HFF-Myc (cell line): ENCODE results near the gene MRPL11.

Source experiments
- DNase-seq: peaks from one replicate; pipeline ENCODE4 v3.0.0-alpha.2; 2011; ENCODE audit warnings: low read depth; ENCODE audit errors: extremely low read depth
- H3K4me3 ChIP-seq: replicated peaks from 2 replicates; pipeline ENCODE4 v1.5.1; 2011; ENCODE audit warnings: low read depth, mild to moderate bottlenecking, control low read depth, low read length
- TF ChIP-seq, protein P1 (sequence below): IDR thresholded peaks from 2 replicates; pipeline ENCODE4 v1.5.1; 2012; ENCODE audit warnings: mild to moderate bottlenecking, low read depth, low read length, control low read depth; ENCODE audit errors: missing control alignments

MRPL11 gene

DNA sequence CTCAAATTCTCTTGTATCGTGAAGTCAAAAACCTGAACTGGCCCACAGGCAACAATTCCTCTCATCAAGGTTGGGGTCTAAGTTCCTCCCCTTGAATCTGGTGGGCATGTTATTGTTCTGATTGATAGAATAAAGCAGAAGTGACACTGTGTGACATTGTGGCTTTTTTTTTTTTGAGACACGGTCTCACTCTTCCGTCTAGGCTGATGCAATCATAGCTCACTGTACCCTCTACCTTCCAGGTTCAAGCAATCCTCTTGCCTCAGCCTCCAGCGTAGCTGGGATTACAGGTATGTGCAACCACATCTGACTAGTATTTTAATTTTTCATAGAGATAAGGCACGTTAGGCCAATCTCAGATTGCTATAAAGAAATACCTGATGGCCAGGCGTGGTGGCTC is 19.2 kb upstream of the MRPL11 start:
- H3K4me3 ChIP-seq, result no peak overlapping the region
- DNase-seq, result no peak
- TF ChIP-seq, protein P1, sequence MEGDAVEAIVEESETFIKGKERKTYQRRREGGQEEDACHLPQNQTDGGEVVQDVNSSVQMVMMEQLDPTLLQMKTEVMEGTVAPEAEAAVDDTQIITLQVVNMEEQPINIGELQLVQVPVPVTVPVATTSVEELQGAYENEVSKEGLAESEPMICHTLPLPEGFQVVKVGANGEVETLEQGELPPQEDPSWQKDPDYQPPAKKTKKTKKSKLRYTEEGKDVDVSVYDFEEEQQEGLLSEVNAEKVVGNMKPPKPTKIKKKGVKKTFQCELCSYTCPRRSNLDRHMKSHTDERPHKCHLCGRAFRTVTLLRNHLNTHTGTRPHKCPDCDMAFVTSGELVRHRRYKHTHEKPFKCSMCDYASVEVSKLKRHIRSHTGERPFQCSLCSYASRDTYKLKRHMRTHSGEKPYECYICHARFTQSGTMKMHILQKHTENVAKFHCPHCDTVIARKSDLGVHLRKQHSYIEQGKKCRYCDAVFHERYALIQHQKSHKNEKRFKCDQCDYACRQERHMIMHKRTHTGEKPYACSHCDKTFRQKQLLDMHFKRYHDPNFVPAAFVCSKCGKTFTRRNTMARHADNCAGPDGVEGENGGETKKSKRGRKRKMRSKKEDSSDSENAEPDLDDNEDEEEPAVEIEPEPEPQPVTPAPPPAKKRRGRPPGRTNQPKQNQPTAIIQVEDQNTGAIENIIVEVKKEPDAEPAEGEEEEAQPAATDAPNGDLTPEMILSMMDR, result no peak

DNA sequence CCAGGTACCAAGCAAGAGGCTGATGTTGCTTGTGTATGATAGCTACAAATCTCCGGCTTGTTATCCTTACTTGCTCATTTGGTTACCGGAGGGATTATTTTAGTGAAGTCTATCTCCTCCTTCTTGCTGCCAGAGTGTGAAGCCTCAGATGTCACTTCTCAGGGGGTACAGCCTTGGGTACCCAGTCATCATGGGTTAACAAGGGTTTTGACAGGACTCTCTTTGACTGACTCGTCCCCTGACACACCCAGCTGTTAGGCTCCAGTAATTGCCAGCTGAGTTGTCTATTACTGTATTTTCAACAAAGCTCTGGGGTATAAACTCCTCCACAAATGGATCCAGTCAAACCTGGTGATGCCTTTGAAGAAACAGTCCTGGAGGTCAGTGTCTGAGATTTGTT is 16.2 kb upstream of the MRPL11 start:
- DNase-seq, result no peak
- TF ChIP-seq, protein P1, result no peak
- no peak overlapping the region for H3K4me3 ChIP-seq

DNA sequence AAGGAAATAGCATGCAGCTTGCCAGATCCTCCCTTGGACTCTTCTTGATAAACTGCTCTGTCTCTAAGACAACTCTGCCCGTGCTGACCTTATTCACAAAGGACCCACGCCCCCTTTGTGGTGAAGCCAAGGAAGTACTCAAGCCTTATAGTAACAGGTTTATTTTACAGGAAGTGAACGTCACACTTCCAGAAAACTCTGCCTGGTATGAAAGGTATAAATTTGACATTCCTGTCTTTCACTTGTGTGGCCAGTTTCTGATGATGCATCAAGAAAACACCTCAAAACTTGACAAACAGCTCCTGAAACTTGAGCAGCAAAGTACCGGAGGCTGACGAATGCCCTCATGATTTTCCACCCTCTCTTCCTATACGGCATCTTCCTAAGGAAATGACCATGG is 15.6 kb upstream of the MRPL11 start:
- no peak for DNase-seq
- TF ChIP-seq, protein P1, result no peak

DNA sequence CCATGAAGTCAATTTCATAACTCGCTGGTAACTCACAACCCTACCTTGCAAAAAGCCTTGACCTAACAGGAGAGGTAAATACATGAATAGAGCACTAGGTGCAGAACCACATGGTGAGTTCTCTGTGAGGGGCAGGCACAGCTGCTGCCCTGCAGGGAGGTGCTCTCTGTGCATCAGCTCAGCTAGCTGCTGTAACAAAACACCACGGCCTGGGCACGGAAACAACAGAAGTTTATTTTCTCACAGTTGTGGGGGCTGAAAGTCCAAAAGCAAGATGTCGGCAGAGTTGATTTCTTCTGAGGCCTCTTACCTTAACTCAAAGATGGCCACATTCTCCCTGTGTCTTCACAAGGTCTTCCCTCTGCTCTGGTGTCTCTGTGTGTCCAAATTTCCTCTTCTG is 13.0 kb upstream of the MRPL11 start:
- TF ChIP-seq, protein P1, result no peak
- no peak overlapping the region for H3K4me3 ChIP-seq
- DNase-seq, result no peak

More for the DNA sequence above, 15.6 kb upstream of the MRPL11 start:
- no peak overlapping the region for H3K4me3 ChIP-seq

DNA sequence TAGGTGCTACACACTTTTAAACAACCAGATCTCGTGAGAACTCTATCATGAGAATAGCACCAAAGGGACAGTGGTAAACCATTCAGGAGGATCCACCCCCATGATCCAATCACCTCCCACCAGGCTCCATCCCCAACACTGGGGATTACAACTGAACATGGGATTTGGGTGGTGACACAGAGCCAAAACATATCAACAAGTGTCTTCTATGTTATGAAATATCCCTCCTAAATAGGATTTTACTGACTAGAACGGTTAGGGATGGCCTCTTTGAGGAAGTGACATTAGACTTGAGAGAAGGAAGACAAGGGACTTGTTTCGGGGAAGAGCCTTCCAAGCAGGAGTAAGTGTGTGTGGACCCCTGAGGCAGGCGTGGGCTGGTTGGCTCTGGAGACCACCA is 11.9 kb upstream of the MRPL11 start:
- TF ChIP-seq, protein P1, result no peak
- H3K4me3 ChIP-seq, result no peak overlapping the region
- DNase-seq, result no peak

DNA sequence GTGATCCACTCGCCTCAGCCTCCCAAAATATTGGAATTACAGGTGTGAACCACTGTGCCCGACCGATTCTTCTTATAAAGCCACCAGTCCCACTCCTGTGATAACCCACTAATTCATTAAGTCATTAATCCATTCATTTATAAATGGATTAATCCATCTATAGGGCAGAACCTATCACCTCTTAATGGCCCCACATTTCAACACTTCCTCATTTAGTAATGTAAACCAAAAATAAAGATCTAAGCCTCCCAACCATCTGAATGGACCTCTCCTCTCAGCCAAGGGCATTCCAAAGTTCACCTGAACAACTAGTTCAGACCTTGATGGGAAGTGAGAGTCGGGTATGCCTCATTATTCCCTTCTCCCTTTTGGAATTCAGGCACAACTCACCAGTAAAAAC is 9.9 kb upstream of the MRPL11 start:
- no peak overlapping the region for H3K4me3 ChIP-seq
- TF ChIP-seq, protein P1, result no peak
- DNase-seq, result no peak

DNA sequence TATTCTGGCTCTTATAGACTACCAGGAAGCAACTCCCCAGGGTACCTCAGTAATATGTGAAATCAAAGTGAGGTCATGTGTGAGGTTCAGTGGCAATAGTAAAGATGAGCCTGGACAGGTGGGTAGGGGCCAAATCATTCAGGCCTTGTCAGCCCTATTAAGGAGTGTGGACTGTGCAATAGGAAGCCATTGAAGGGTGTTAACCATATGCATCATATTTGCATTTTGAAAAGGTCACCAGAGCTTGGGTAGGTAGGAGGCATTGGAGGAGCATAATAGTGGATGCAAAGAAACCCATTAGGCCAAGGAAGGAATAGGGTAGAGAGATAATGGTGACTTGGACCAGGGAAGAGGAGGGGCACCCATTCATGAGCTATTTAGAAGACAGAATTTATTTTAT is 8.4 kb upstream of the MRPL11 start:
- DNase-seq, result no peak
- H3K4me3 ChIP-seq, result no peak overlapping the region
- TF ChIP-seq, protein P1, result no peak
